ENCODE results near the gene FCGR2B. TPM values are rescaled to one million over a fixed set of nuclear protein-coding genes. Genes with fewer than 3 reads are reported as not detected.

Gene FCGR2B
- total RNA-seq, 6 experiments from 2014 or later: not detected

- Mint-ChIP-seq H3K9me3 (no peaks in the 10 kb centered on the region), H3K27ac (no peak overlapping the region), H3K36me3 (ENCODE audit: low read depth) (no peaks in the 10 kb centered on the region), H3K27me3 (ENCODE audit: insufficient read depth) (no peaks in the 10 kb centered on the region), H3K4me1 (ENCODE audit: low read depth) (peaks cover 52% of the 10 kb centered on the region), H3K4me3 (no peak overlapping the region)
- TF ChIP-seq, protein P1, sequence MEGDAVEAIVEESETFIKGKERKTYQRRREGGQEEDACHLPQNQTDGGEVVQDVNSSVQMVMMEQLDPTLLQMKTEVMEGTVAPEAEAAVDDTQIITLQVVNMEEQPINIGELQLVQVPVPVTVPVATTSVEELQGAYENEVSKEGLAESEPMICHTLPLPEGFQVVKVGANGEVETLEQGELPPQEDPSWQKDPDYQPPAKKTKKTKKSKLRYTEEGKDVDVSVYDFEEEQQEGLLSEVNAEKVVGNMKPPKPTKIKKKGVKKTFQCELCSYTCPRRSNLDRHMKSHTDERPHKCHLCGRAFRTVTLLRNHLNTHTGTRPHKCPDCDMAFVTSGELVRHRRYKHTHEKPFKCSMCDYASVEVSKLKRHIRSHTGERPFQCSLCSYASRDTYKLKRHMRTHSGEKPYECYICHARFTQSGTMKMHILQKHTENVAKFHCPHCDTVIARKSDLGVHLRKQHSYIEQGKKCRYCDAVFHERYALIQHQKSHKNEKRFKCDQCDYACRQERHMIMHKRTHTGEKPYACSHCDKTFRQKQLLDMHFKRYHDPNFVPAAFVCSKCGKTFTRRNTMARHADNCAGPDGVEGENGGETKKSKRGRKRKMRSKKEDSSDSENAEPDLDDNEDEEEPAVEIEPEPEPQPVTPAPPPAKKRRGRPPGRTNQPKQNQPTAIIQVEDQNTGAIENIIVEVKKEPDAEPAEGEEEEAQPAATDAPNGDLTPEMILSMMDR (IDR thresholded peaks at IDR 0.05): no peak
- DNase-seq: no peak
These were observed 56.3 kb downstream of the FCGR2B start for GRCh38 chr1:161719325-161719611.

DNA sequence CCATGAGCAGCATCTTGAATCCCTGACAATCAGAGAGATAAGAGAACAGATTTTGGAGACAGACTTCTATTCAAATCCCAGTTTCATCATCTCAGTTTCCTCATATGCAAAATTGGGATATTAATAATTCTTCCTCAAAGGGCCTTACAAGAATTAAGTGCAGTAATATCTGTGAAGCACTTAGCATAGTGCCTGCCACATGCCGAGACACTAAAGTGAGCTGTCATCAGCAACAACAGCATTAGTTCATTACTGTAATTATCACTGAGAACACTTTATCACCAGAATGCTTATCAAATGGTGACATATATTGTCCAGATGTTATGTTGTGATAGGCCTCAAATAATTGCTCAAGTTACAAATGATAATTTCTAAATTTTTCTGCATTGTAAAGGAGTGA is 57.5 kb downstream of the FCGR2B start:
- no peaks in the 10 kb centered on the region for H3K27me3 Mint-ChIP-seq (ENCODE audit: insufficient read depth)
- DNase-seq: no peak
- H3K4me3 Mint-ChIP-seq: no peak overlapping the region
- peaks cover 62% of the 10 kb centered on the region for H3K4me1 Mint-ChIP-seq (ENCODE audit: low read depth)
- TF ChIP-seq, protein P1 (IDR thresholded peaks at IDR 0.05): no peak
- peak overlapping the region; percentile 10; the same call in 1 of the 2 replicates for H3K27ac Mint-ChIP-seq
- no peaks in the 10 kb centered on the region for H3K9me3 Mint-ChIP-seq
- no peaks in the 10 kb centered on the region for H3K36me3 Mint-ChIP-seq (ENCODE audit: low read depth)

GRCh38 chr1:161720956-161721737 is 58.2 kb downstream of the FCGR2B start, which contains the start of gene FCRLB:
Gene FCRLB, plus strand, starts transcription at chr1:161721544. Its CDS starts 1,129 bp downstream, at chr1:161722673.
- H3K9me3 Mint-ChIP-seq: no peaks in the 10 kb centered on the region
- H3K27ac Mint-ChIP-seq: peak within 1 kb of the TSS; percentile 94
- DNase-seq: no peak
- TF ChIP-seq, protein P1 (IDR thresholded peaks at IDR 0.05): no peak
- H3K27me3 Mint-ChIP-seq (ENCODE audit: insufficient read depth): no peaks in the 10 kb centered on the region
- peak within 1 kb of the TSS; percentile 66 for H3K4me3 Mint-ChIP-seq
- peaks cover 69% of the 10 kb centered on the region for H3K4me1 Mint-ChIP-seq (ENCODE audit: low read depth)
- no peaks in the 10 kb centered on the region for H3K36me3 Mint-ChIP-seq (ENCODE audit: low read depth)

GRCh38 chr1:161721738-161722343 is 58.9 kb downstream of the FCGR2B start:
- Mint-ChIP-seq H3K36me3 (ENCODE audit: low read depth) (no peaks in the 10 kb centered on the region), H3K4me3 (peak overlapping the region; percentile 66), H3K27ac (peak overlapping the region; percentile 94), H3K27me3 (ENCODE audit: insufficient read depth) (no peaks in the 10 kb centered on the region), H3K9me3 (no peaks in the 10 kb centered on the region), H3K4me1 (ENCODE audit: low read depth) (peaks cover 71% of the 10 kb centered on the region)
- DNase-seq: peak; percentile 89
- TF ChIP-seq, protein P1 (IDR thresholded peaks at IDR 0.05): no peak

DNA sequence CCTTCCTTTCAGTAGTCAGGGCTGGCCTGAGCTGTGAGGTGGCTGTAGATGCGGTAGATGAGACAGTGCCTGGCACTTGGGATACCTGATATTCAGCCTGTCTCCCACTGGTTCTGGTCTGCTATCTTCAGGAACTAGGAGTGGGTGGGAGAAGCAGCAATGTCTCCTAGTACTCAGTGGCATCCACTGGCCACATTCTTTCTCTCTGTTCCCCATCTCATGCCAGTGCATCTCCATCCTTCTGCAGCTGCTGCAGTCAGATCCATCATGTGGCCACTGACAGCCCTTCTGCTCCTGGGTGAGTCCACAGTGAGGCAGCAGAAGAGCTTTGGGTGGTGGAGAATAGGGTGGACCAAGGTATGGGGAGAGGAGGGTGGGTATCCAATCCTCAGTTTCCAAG is 59.5 kb downstream of the FCGR2B start:
- Mint-ChIP-seq H3K9me3 (no peaks in the 10 kb centered on the region), H3K36me3 (ENCODE audit: low read depth) (no peaks in the 10 kb centered on the region), H3K27me3 (ENCODE audit: insufficient read depth) (no peaks in the 10 kb centered on the region), H3K4me3 (peak overlapping the region; percentile 66; the same call in 1 of the 2 replicates), H3K4me1 (ENCODE audit: low read depth) (peaks cover 73% of the 10 kb centered on the region), H3K27ac (peak overlapping the region; percentile 94)
- no peak for DNase-seq
- TF ChIP-seq, protein P1 (IDR thresholded peaks at IDR 0.05): no peak

Measured in HFFc6 (cell line).